GM23338 (cell line): ENCODE data around the gene GIMAP2. TPM values are rescaled to one million over a fixed set of nuclear protein-coding genes. Genes with fewer than 3 reads are reported as not detected.

ENCODE experiments used
- ATAC-seq: fragments of 200-7000 bp; cut with Tn5 transposase; 3 replicates; pipeline ENCODE4 v1.9.1; 2020
- DNase-seq: peaks from one replicate; pipeline ENCODE4 v3.0.0-alpha.2; 2015; ENCODE audit warnings: low spot score
- H2AFZ ChIP-seq: fragments of 200-600 bp; sonication (generic); 2 replicates; pipeline ENCODE4 v1.8.0; 2016; ENCODE audit warnings: antibody characterized with exemption, mild to moderate bottlenecking, moderate library complexity
- H3F3A ChIP-seq: fragments of 200-600 bp; sonication (generic); replicated peaks from 2 replicates; pipeline ENCODE4 v1.8.0; 2017; ENCODE audit warnings: antibody characterized with exemption, mixed run types, low read depth
- H3K27ac ChIP-seq: fragments of 200-600 bp; sonication (generic); 2 replicates; pipeline ENCODE4 v1.6.1; 2016; ENCODE audit warnings: low read depth
- H3K27me3 ChIP-seq: fragments of 200-600 bp; sonication (generic); 2 replicates; pipeline ENCODE4 v1.8.0; 2016; ENCODE audit warnings: mild to moderate bottlenecking, mixed run types, moderate library complexity; ENCODE audit not compliant: insufficient read depth
- H3K36me3 ChIP-seq: fragments of 200-600 bp; sonication (generic); 2 replicates; pipeline ENCODE4 v1.8.0; 2016; ENCODE audit warnings: mild to moderate bottlenecking; ENCODE audit not compliant: insufficient read depth
- H3K4me1 ChIP-seq: fragments of 200-600 bp; sonication (generic); 2 replicates; pipeline ENCODE4 v1.8.0; 2016; ENCODE audit warnings: mild to moderate bottlenecking, moderate library complexity; ENCODE audit not compliant: insufficient read depth
- H3K4me2 ChIP-seq: fragments of 200-600 bp; sonication (generic); 2 replicates; pipeline ENCODE4 v1.7.1; 2017; ENCODE audit warnings: mixed run types
- H3K4me3 ChIP-seq: fragments of 200-600 bp; sonication (generic); 2 replicates; pipeline ENCODE4 v1.6.1; 2016; ENCODE audit warnings: mixed run types
- H3K79me2 ChIP-seq: fragments of 200-600 bp; sonication (generic); replicated peaks from 2 replicates; pipeline ENCODE4 v1.8.0; 2017; ENCODE audit warnings: mild to moderate bottlenecking; ENCODE audit not compliant: insufficient read depth
- H3K9me2 ChIP-seq: fragments of 200-600 bp; sonication (generic); 2 replicates; pipeline ENCODE4 v1.8.0; 2017; ENCODE audit not compliant: insufficient read depth
- H4K20me1 ChIP-seq: fragments of 200-600 bp; sonication (generic); replicated peaks from 2 replicates; pipeline ENCODE4 v1.8.0; 2017; ENCODE audit warnings: mild to moderate bottlenecking; ENCODE audit not compliant: insufficient read depth
- H3K27ac Mint-ChIP-seq: 2 replicates; pipeline ENCODE4 v1.8.0; 2020; ENCODE audit warnings: inconsistent platforms, mild to moderate bottlenecking, moderate library complexity, mixed read lengths
- H3K27me3 Mint-ChIP-seq: 3 replicates; pipeline ENCODE4 v1.8.0; 2022; ENCODE audit warnings: low read depth, mild to moderate bottlenecking, moderate library complexity, mixed read lengths, inconsistent platforms; ENCODE audit not compliant: insufficient read depth, poor library complexity
- H3K36me3 Mint-ChIP-seq: 3 replicates; pipeline ENCODE4 v1.8.0; 2021; ENCODE audit warnings: low read depth, mild to moderate bottlenecking, inconsistent platforms, moderate library complexity, mixed read lengths
- H3K4me1 Mint-ChIP-seq: 3 replicates; pipeline ENCODE4 v1.8.0; 2020; ENCODE audit warnings: mild to moderate bottlenecking, inconsistent platforms, mixed read lengths
- H3K4me3 Mint-ChIP-seq: 3 replicates; pipeline ENCODE4 v1.8.0; 2021; ENCODE audit warnings: moderate library complexity, mild to moderate bottlenecking, inconsistent platforms, mixed read lengths
- H3K9me3 Mint-ChIP-seq: 3 replicates; pipeline ENCODE4 v1.8.0; 2020; ENCODE audit warnings: moderate library complexity, mild to moderate bottlenecking, inconsistent platforms, mixed read lengths
- EZH2 ChIP-seq: fragments of 200-600 bp; sonication (generic); IDR thresholded peaks from one replicate; pipeline ENCODE4 v1.8.0; 2017; ENCODE audit warnings: antibody characterized with exemption, mild to moderate bottlenecking, low read depth; ENCODE audit not compliant: unreplicated experiment
- EZH2phosphoT487 ChIP-seq: fragments of 200-600 bp; sonication (generic); IDR thresholded peaks from one replicate; pipeline ENCODE4 v1.8.1; 2018; ENCODE audit warnings: antibody characterized with exemption; ENCODE audit not compliant: unreplicated experiment
- JUNB ChIP-seq: IDR thresholded peaks from one replicate; pipeline ENCODE4 v1.6.1; 2016; ENCODE audit warnings: antibody characterized with exemption; ENCODE audit not compliant: unreplicated experiment
- POLR2AphosphoS5 ChIP-seq: IDR thresholded peaks from 2 replicates; pipeline ENCODE4 v1.6.1; 2016; ENCODE audit warnings: antibody characterized with exemption, low read depth
- STAT1 ChIP-seq: IDR thresholded peaks from one replicate; pipeline ENCODE4 v1.6.1; 2016; ENCODE audit warnings: antibody characterized with exemption; ENCODE audit not compliant: unreplicated experiment
- ZNF114 ChIP-seq: fragments of 250-450 bp; sonication (Bioruptor Pico); IDR thresholded peaks from 2 replicates; pipeline ENCODE4 v1.5.0; 2020; ENCODE audit warnings: mild to moderate bottlenecking, moderate library complexity
- polyA plus RNA-seq: library from polyadenylated mRNA; unstranded; fragments of >200 nt; fragmentation: Nextera tagmentation; extraction: Ambion mirVana; gene quantifications from 2 replicates; pipeline ENCODE4 v1.2.1, GENCODE V29; 2016
- total RNA-seq: library from RNA; depleted of rRNA; stranded (reverse); fragments of >200 nt; shearing (Covaris generic); gene quantifications from 2 replicates; pipeline ENCODE4 v1.2.3, GENCODE V29; 2014
- TF ChIP-seq, protein P1 (sequence below): fragments of 250-450 bp; sonication (Bioruptor Pico); IDR thresholded peaks from 2 replicates; pipeline ENCODE4 v1.5.0; 2020; ENCODE audit warnings: mild to moderate bottlenecking, moderate library complexity
- TF ChIP-seq, protein P2 (sequence below): IDR thresholded peaks from 2 replicates; pipeline ENCODE4 v1.6.1; 2016; ENCODE audit warnings: antibody characterized with exemption

Gene GIMAP2
- total and polyA plus RNA-seq, 2 experiments from 2014 or later: not detected

DNA sequence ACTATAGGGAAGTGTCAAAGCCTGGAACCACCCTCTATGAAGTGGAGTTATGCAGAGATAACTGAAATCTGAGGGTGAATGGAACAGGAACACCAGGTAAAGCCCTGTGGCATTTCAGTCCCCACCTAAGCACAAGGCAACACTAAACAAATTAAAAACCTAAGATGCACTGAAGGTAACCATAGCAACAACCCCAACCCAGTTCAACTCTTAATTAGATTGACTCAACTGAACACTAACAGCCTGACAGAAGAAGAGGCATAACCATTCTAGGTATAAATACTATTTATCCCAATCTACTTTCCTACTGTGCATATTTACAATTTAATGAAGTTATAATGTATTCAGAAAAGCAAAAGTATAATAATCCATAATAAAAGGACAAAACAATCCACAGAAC is 42.5 kb downstream of the GIMAP2 start:
- Mint-ChIP-seq H3K36me3 (no peaks in the 10 kb centered on the region), H3K4me1 (no peaks in the 10 kb centered on the region), H3K9me3 (peaks cover 12% of the 10 kb centered on the region; the same call in 2 of the 3 replicates), H3K4me3 (no peak overlapping the region), H3K27ac (no peak overlapping the region), H3K27me3 (peaks cover 72% of the 10 kb centered on the region)
- H3K27me3 ChIP-seq: peaks cover 100% of the 10 kb centered on the region
- no peak for TF ChIP-seq STAT1
- TF ChIP-seq, protein P1, sequence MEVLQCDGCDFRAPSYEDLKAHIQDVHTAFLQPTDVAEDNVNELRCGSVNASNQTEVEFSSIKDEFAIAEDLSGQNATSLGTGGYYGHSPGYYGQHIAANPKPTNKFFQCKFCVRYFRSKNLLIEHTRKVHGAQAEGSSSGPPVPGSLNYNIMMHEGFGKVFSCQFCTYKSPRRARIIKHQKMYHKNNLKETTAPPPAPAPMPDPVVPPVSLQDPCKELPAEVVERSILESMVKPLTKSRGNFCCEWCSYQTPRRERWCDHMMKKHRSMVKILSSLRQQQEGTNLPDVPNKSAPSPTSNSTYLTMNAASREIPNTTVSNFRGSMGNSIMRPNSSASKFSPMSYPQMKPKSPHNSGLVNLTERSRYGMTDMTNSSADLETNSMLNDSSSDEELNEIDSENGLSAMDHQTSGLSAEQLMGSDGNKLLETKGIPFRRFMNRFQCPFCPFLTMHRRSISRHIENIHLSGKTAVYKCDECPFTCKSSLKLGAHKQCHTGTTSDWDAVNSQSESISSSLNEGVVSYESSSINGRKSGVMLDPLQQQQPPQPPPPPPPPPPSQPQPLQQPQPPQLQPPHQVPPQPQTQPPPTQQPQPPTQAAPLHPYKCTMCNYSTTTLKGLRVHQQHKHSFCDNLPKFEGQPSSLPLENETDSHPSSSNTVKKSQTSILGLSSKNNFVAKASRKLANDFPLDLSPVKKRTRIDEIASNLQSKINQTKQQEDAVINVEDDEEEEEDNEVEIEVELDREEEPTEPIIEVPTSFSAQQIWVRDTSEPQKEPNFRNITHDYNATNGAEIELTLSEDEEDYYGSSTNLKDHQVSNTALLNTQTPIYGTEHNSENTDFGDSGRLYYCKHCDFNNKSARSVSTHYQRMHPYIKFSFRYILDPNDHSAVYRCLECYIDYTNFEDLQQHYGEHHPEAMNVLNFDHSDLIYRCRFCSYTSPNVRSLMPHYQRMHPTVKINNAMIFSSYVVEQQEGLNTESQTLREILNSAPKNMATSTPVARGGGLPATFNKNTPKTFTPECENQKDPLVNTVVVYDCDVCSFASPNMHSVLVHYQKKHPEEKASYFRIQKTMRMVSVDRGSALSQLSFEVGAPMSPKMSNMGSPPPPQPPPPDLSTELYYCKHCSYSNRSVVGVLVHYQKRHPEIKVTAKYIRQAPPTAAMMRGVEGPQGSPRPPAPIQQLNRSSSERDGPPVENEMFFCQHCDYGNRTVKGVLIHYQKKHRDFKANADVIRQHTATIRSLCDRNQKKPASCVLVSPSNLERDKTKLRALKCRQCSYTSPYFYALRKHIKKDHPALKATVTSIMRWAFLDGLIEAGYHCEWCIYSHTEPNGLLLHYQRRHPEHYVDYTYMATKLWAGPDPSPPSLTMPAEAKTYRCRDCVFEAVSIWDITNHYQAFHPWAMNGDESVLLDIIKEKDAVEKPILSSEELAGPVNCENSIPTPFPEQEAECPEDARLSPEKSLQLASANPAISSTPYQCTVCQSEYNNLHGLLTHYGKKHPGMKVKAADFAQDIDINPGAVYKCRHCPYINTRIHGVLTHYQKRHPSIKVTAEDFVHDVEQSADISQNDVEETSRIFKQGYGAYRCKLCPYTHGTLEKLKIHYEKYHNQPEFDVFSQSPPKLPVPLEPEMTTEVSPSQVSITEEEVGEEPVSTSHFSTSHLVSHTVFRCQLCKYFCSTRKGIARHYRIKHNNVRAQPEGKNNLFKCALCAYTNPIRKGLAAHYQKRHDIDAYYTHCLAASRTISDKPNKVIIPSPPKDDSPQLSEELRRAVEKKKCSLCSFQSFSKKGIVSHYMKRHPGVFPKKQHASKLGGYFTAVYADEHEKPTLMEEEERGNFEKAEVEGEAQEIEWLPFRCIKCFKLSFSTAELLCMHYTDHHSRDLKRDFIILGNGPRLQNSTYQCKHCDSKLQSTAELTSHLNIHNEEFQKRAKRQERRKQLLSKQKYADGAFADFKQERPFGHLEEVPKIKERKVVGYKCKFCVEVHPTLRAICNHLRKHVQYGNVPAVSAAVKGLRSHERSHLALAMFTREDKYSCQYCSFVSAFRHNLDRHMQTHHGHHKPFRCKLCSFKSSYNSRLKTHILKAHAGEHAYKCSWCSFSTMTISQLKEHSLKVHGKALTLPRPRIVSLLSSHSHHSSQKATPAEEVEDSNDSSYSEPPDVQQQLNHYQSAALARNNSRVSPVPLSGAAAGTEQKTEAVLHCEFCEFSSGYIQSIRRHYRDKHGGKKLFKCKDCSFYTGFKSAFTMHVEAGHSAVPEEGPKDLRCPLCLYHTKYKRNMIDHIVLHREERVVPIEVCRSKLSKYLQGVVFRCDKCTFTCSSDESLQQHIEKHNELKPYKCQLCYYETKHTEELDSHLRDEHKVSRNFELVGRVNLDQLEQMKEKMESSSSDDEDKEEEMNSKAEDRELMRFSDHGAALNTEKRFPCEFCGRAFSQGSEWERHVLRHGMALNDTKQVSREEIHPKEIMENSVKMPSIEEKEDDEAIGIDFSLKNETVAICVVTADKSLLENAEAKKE: no peak
- no peak for TF ChIP-seq JUNB
- no peak for TF ChIP-seq POLR2AphosphoS5
- no peak for TF ChIP-seq EZH2
- TF ChIP-seq ZNF114 (CRISPR knock-in tag): no peak
- TF ChIP-seq EZH2phosphoT487: no peak
- TF ChIP-seq, protein P2, sequence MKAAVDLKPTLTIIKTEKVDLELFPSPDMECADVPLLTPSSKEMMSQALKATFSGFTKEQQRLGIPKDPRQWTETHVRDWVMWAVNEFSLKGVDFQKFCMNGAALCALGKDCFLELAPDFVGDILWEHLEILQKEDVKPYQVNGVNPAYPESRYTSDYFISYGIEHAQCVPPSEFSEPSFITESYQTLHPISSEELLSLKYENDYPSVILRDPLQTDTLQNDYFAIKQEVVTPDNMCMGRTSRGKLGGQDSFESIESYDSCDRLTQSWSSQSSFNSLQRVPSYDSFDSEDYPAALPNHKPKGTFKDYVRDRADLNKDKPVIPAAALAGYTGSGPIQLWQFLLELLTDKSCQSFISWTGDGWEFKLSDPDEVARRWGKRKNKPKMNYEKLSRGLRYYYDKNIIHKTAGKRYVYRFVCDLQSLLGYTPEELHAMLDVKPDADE: no peak
- DNase-seq (no peak), ATAC-seq (no peak)
- no peaks in the 10 kb centered on the region for H3K36me3 ChIP-seq
- H3F3A ChIP-seq: no peaks in the 10 kb centered on the region
- no peak overlapping the region for H3K27ac ChIP-seq
- no peak overlapping the region for H2AFZ ChIP-seq
- no peak overlapping the region for H3K4me3 ChIP-seq
- H3K79me2 ChIP-seq: no peaks in the 10 kb centered on the region
- H3K9me2 ChIP-seq: no peaks in the 10 kb centered on the region
- H3K4me1 ChIP-seq: no peaks in the 10 kb centered on the region
- H3K4me2 ChIP-seq: no peak overlapping the region
- H4K20me1 ChIP-seq: no peaks in the 10 kb centered on the region; the same call in 1 of the 2 replicates
